ENCODE results near the gene SMG6. TPM values are rescaled to one million over a fixed set of nuclear protein-coding genes. Genes with fewer than 3 reads are reported as not detected.

The SMG6 gene
- total and polyA plus RNA-seq, 2 donors (not counting 1 experiment from before 2014, with no cell fraction given), result 10.6 to 35.5 TPM

DNA sequence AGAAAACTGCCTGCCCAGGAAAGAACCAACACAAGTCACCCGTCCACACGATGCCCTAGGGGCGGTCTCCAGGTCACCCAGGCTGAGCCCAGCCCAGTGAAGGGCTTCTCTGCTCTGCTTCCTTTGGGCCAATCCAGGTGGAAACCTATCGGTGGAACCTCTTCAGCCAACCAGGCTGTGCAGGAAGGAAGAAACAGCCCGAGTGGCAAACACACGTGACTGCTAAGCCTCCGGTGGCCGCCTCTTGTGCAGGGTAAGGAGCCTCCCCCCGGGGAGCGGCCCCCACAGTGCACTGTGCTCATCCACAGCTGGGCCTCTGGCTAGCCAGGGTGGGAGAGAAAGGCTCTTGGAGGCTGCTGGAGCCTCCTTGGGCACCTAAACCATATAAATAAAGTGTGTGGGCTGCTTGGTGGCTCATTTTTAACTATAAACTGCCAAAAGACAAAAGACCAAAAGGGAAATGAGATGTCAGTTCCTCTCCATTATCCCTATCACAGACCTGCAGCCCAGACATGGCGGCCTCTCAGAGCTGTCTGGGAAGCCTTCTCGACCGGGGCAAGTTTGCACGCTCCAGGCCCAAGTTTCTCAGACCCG lies 280.8 kb downstream of the SMG6 start:
- peaks cover 0 to 10% (median 0%) of the 10 kb centered on the region in 3 donors for H3K9me3 ChIP-seq (ENCODE audit: control extremely low read depth in 1 of 3, control insufficient read depth in 2 of 3, insufficient read depth in 1 of 3, low read length in 2 of 3)
- peak; percentile 31 for DNase-seq
- no peak overlapping the region for H3K4me3 ChIP-seq (ENCODE audit: control extremely low read depth in 1 of 5, extremely low read depth in 1 of 5, insufficient read depth in 1 of 5, low read depth in 2 of 5, low read length in 4 of 5)
- H2AFZ ChIP-seq (ENCODE audit: insufficient read depth, low read depth, low read length, poor library complexity, severe bottlenecking), result no peak overlapping the region
- no peak for ATAC-seq (ENCODE audit: low read depth)
- H3K27ac Mint-ChIP-seq, result no peak overlapping the region
- intact Hi-C loops (cut with micrococcal nuclease), result no loop called here
- H3K4me2 ChIP-seq (replicated peaks; ENCODE audit: low read depth, low read length, poor library complexity, severe bottlenecking), result peak overlapping the region; percentile 96
- peaks cover 0 to 57% (median 22%) of the 10 kb centered on the region in 4 experiments for H3K27me3 ChIP-seq (replicated peaks in 1 of 4; ENCODE audit: control extremely low read depth in 1 of 4, control insufficient read depth in 3 of 4, insufficient read depth in 4 of 4, low read length in 3 of 4)
- H4K20me1 ChIP-seq (ENCODE audit: control insufficient read depth, insufficient read depth, low read length, poor library complexity, severe bottlenecking), result peaks cover 7% of the 10 kb centered on the region
- peaks cover 35 to 36% of the 10 kb centered on the region in 2 donors for H3K4me1 ChIP-seq (ENCODE audit: control insufficient read depth in 2 of 2, insufficient read depth in 2 of 2, low read length in 2 of 2)
- no peak overlapping the region for H3K27ac ChIP-seq (ENCODE audit: low read length in 2 of 2)
- H3K4me1 Mint-ChIP-seq, result peaks cover 24% of the 10 kb centered on the region
- H3K79me2 ChIP-seq (ENCODE audit: control insufficient read depth, insufficient read depth, low read length), result no peaks in the 10 kb centered on the region
- H3K36me3 ChIP-seq (replicated peaks in 1 of 2; ENCODE audit: control extremely low read depth in 1 of 2, control insufficient read depth in 1 of 2, extremely low read depth in 1 of 2, insufficient read depth in 2 of 2, low read length in 1 of 2), result no peaks in the 10 kb centered on the region
- peak overlapping the region; percentile 52 for H3K4me3 Mint-ChIP-seq
- TF ChIP-seq, protein P1, sequence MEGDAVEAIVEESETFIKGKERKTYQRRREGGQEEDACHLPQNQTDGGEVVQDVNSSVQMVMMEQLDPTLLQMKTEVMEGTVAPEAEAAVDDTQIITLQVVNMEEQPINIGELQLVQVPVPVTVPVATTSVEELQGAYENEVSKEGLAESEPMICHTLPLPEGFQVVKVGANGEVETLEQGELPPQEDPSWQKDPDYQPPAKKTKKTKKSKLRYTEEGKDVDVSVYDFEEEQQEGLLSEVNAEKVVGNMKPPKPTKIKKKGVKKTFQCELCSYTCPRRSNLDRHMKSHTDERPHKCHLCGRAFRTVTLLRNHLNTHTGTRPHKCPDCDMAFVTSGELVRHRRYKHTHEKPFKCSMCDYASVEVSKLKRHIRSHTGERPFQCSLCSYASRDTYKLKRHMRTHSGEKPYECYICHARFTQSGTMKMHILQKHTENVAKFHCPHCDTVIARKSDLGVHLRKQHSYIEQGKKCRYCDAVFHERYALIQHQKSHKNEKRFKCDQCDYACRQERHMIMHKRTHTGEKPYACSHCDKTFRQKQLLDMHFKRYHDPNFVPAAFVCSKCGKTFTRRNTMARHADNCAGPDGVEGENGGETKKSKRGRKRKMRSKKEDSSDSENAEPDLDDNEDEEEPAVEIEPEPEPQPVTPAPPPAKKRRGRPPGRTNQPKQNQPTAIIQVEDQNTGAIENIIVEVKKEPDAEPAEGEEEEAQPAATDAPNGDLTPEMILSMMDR (IDR thresholded peaks at IDR 0.05), result no peak
- TF ChIP-seq EZH2 (IDR thresholded peaks at IDR 0.05; ENCODE audit: borderline replicate concordance, insufficient read depth, low read depth, low read length, poor library complexity, severe bottlenecking), result no peak
- CTCF ChIA-PET, result no interaction called here
- no peaks in the 10 kb centered on the region for H3K9me3 Mint-ChIP-seq (ENCODE audit: insufficient read depth)
- WGBS (ENCODE audit: insufficient coverage), result 28% methylated on average over 13 of the region's 15 CpGs
- POLR2A ChIA-PET, result no interaction called here
- peaks cover 55% of the 10 kb centered on the region for H3K27me3 Mint-ChIP-seq
- no peak overlapping the region for H3K9ac ChIP-seq (ENCODE audit: low read length)

DNA sequence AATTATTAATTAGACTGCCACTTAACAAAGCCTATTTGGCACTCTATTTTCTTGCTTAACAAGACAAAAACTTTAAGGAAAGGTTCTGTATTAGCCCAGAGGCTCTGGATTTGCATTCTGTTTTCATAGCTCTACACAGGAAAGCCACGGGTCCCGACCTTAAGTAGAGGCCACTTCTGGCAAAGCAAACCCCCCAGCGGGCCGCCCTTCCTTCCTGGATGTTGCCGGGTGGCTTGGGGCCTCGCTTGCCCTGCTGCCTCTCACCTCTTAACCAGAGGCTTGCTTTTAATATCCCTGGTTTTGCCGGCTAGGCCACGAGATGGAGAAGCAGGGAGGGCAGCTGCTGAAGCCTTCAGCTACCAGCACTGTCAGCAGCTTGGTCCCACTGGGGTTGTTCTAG lies 282.9 kb downstream of the SMG6 start:
- ChIA-PET POLR2A (no interaction called here), CTCF (interaction anchor here (1.5 kb wide), 1 partner anchor 224 kb away, joined by 7 read pairs; no protein-coding TSS in a partner anchor)
- Mint-ChIP-seq H3K4me1 (peaks cover 19% of the 10 kb centered on the region), H3K4me3 (no peak overlapping the region), H3K27me3 (peaks cover 48% of the 10 kb centered on the region), H3K27ac (no peak overlapping the region), H3K9me3 (ENCODE audit: insufficient read depth) (no peaks in the 10 kb centered on the region)
- 4% methylated on average over 8 of the region's 8 CpGs for WGBS (ENCODE audit: insufficient coverage)
- intact Hi-C loops (cut with micrococcal nuclease), result no loop called here
- no peak overlapping the region for H3K9ac ChIP-seq (ENCODE audit: low read length)
- ATAC-seq (ENCODE audit: low read depth), result no peak
- DNase-seq, result no peak
- no peaks in the 10 kb centered on the region for H3K79me2 ChIP-seq (ENCODE audit: control insufficient read depth, insufficient read depth, low read length)
- TF ChIP-seq, protein P1 (IDR thresholded peaks at IDR 0.05), result no peak
- TF ChIP-seq EZH2 (IDR thresholded peaks at IDR 0.05; ENCODE audit: borderline replicate concordance, insufficient read depth, low read depth, low read length, poor library complexity, severe bottlenecking), result no peak
- H3K4me2 ChIP-seq (replicated peaks; ENCODE audit: low read depth, low read length, poor library complexity, severe bottlenecking), result no peak overlapping the region
- H2AFZ ChIP-seq (ENCODE audit: insufficient read depth, low read depth, low read length, poor library complexity, severe bottlenecking), result no peak overlapping the region
- peaks cover 7% of the 10 kb centered on the region for H4K20me1 ChIP-seq (ENCODE audit: control insufficient read depth, insufficient read depth, low read length, poor library complexity, severe bottlenecking)
- peaks cover 0 to 6% (median 0%) of the 10 kb centered on the region in 3 donors for H3K9me3 ChIP-seq (ENCODE audit: control extremely low read depth in 1 of 3, control insufficient read depth in 2 of 3, insufficient read depth in 1 of 3, low read length in 2 of 3)
- peaks cover 29 to 35% of the 10 kb centered on the region in 2 donors for H3K4me1 ChIP-seq (ENCODE audit: control insufficient read depth in 2 of 2, insufficient read depth in 2 of 2, low read length in 2 of 2)
- H3K36me3 ChIP-seq (replicated peaks in 1 of 2; ENCODE audit: control extremely low read depth in 1 of 2, control insufficient read depth in 1 of 2, extremely low read depth in 1 of 2, insufficient read depth in 2 of 2, low read length in 1 of 2), result no peaks in the 10 kb centered on the region
- H3K27me3 ChIP-seq (replicated peaks in 1 of 4; ENCODE audit: control extremely low read depth in 1 of 4, control insufficient read depth in 3 of 4, insufficient read depth in 4 of 4, low read length in 3 of 4), result peaks cover 0 to 44% (median 15%) of the 10 kb centered on the region in 4 experiments
- H3K27ac ChIP-seq (ENCODE audit: low read length in 2 of 2), result no peak overlapping the region
- H3K4me3 ChIP-seq (ENCODE audit: control extremely low read depth in 1 of 5, extremely low read depth in 1 of 5, insufficient read depth in 1 of 5, low read depth in 2 of 5, low read length in 4 of 5), result no peak overlapping the region

Data from B cell (primary cell).